C4-2B (cell line): Measurements from ENCODE around the gene VPS35L.

Experiments
- H3K27ac ChIP-seq: fragments of 450-650 bp; 2 replicates; pipeline ENCODE4 v1.5.1; 2017
- ZFX ChIP-seq: fragments of 450-650 bp; IDR thresholded peaks from 2 replicates; pipeline ENCODE4 v1.6.1; 2017
- TF ChIP-seq, protein P1 (sequence below): fragments of 450-650 bp; conservative IDR thresholded peaks from 2 replicates; pipeline ENCODE4 v1.5.1; 2017; ENCODE audit warnings: mild to moderate bottlenecking

VPS35L gene

DNA sequence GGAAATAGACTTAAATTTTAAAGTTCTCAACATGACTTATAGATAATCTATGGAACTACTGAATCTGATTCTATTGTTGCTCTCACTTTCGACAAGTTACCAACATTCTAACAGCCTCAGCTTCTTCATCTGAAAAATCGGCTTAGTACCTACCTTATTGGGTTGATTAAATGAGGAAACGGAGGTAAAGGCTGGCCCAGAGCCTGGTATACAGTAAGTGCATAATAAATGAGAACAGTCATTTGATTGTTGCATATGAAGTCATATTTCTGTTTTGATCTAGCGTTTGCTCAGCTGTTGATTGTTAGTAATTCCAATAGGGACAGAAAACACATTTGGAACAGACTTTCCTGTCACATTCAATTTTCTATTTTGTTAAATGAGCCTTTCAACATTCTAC lies 4.6 kb downstream of the VPS35L start:
- TF ChIP-seq ZFX, result no peak
- TF ChIP-seq, protein P1, sequence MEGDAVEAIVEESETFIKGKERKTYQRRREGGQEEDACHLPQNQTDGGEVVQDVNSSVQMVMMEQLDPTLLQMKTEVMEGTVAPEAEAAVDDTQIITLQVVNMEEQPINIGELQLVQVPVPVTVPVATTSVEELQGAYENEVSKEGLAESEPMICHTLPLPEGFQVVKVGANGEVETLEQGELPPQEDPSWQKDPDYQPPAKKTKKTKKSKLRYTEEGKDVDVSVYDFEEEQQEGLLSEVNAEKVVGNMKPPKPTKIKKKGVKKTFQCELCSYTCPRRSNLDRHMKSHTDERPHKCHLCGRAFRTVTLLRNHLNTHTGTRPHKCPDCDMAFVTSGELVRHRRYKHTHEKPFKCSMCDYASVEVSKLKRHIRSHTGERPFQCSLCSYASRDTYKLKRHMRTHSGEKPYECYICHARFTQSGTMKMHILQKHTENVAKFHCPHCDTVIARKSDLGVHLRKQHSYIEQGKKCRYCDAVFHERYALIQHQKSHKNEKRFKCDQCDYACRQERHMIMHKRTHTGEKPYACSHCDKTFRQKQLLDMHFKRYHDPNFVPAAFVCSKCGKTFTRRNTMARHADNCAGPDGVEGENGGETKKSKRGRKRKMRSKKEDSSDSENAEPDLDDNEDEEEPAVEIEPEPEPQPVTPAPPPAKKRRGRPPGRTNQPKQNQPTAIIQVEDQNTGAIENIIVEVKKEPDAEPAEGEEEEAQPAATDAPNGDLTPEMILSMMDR, result no peak
- no peak overlapping the region for H3K27ac ChIP-seq

DNA sequence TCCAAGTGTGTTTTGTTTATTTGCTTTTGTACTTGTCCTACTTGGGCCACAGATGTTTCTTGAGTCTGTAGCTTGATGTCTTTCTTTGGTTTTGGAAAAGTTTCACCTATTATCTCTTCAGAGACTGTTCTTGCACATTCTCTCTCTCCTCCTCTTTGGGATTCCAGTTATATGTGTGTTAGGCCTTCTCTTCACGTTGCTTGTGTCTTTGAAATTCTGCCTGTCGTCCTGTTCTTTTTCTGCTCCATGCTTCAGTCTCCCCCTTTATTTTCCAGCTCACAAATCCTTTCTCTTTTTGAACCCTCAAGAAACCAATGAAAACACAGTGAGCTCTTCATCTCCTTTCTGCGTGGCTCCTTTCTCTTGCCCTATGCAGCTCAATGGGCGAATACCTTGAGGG lies 7.9 kb downstream of the VPS35L start:
- no peak overlapping the region for H3K27ac ChIP-seq
- TF ChIP-seq ZFX, result no peak
- TF ChIP-seq, protein P1, result no peak

DNA sequence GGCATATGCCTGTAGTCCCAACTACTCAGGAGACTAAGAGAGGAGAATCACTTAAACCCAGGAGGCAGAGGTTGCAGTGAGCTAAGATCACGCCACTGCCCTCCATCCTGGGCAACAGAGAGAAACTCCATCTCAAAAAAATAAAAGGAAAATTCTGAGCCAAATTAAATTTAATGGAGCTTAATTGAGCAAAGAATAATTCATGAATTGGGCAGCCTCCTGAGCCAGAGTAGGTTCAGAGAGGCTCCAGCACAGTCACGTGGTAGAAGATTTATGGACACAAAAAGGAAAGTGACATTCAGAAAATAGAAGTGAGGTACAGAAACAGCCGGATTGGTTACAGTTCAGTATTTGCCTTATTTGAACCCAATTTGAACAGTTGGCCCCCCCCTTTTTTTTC lies 10.9 kb downstream of the VPS35L start:
- H3K27ac ChIP-seq, result no peak overlapping the region
- TF ChIP-seq ZFX, result no peak
- TF ChIP-seq, protein P1, result no peak

DNA sequence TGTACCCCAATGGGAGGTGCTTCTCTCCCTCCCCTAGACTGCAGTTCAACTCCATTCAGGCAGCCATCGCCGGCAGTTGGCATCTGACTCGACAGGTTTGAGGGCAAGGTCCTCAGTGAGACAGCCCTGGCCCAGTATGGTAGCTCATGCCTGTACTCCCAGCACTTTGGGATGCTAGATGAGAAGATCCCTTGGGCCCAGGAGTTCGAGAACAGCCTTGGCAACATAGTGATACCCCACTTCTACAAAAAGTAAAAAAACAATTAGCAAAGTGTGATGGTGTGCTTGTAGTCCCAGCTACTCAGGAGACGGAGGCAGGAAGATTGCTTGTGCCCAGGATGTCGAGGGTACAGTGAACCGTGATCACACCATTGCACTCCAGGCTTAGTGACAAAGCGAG lies 12.1 kb downstream of the VPS35L start:
- TF ChIP-seq, protein P1, result no peak
- TF ChIP-seq ZFX, result no peak
- no peak overlapping the region for H3K27ac ChIP-seq

DNA sequence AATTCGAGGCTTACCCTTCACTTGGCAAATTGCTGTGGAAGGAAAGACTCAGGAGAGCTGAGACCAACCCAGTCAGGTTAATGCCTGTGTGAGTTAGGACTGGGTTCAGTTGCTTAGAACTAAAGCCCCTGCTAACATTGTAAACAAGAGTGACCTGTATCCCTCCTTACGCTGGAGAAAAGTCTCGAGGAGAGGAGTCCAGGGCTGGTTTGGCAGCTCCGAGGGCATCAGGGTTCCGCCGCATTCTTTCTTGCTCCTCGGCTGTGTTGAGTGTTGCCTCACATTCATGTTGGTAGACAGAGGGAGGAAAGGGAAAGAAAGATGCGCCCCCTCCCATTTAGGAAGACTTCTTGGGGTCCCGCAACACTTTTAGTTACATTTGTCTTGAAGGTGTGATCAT lies 18.5 kb downstream of the VPS35L start:
- TF ChIP-seq, protein P1, result no peak
- TF ChIP-seq ZFX, result no peak
- no peak overlapping the region for H3K27ac ChIP-seq

DNA sequence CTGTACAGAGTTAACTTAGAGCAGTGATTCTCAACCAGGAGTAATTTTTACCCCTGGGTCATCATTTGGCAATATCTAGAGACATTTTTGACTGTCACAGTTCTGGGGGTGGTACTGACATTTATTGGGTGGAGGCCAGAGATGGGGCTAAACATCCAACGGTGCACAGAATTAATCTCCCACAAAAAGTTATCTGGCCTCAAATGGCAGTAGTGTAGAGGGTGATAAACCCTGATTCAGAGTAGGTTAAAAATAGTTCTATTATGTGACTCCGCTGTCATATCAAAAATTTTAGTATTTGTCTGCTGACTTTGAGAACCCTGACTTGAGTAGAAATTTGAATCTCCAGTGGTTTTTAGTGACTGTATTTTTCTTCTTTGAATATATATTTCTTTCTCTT lies 19.1 kb downstream of the VPS35L start:
- no peak for TF ChIP-seq ZFX

DNA sequence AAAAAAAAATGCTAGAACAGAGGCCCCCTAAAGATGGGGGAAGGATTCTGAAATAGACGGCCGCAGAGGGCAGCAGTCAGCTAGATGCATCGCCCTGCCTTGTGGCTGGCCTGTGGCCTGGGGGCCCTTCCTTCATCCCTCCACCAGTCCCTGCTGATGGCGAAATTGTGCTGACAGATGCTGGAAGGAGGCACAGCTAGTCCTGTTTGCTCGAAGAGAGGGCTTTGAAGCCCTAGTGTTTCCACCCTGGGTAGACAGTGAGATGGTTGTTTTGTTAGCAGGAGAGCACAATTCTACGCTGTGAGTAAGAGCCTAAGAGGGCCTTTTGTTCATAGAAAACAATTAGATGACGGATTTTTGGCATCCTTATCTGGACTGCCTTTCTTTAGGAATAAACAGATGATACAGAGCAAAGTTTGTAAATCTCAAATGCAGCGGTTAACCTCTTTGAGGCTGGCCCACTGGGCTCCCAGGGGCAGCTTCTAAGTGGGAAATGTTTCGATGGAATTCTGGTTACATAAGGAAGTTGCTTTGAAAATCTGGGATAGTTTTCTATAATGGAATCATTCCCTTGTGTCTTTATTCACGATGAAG lies 23.0 kb downstream of the VPS35L start:
- no peak for TF ChIP-seq ZFX
- TF ChIP-seq, protein P1, result no peak
- H3K27ac ChIP-seq, result no peak overlapping the region

More for the DNA sequence above, 19.1 kb downstream of the VPS35L start:
- H3K27ac ChIP-seq, result no peak overlapping the region

DNA sequence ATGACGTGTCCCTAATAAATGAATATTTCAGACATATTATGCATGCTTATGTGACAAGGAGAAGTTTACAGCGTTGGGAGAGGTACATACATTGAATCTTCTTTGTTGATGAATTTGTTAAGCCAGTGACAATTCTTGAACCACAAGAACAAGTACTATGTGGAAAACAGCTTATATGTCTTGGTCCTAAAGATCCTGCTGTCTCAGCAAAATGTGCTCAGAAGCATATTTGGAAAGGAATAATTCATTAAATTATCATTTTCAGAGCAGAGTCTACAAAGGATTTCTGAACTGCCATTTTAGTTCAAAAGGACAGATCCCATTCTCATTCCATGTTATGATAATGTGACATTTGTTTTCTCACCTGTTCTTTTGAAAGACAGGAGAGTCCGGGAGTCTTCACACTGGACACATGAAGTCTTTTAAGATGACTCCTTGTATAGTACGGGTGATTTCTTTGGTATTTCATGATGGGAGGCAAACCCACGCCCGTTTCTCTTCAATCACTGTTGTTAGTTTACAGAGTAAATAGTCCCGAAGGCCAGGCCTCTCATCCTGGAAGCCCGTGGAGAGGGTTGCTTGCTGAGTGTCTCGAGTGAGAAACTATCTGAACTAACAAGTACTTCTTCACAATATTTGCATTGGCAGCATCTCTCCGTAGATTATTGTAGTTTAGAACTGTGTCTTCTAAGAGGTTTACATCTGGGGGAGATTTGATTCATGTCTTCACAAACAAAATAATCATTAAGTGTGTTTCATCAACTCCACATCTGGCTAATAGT lies 26.7 kb downstream of the VPS35L start:
- H3K27ac ChIP-seq, result no peak overlapping the region
- no peak for TF ChIP-seq ZFX
- TF ChIP-seq, protein P1, result no peak
